Measurements from ENCODE around the gene MEIS1. TPM values are rescaled to one million over a fixed set of nuclear protein-coding genes. Genes with fewer than 3 reads are reported as not detected.
A peak's percentile ranks its signal among the peaks of the same experiment; 100 is the strongest.

The MEIS1 gene
- total and polyA plus RNA-seq, 2 experiments from 2014 or later: 0.16 to 0.28 TPM

DNA sequence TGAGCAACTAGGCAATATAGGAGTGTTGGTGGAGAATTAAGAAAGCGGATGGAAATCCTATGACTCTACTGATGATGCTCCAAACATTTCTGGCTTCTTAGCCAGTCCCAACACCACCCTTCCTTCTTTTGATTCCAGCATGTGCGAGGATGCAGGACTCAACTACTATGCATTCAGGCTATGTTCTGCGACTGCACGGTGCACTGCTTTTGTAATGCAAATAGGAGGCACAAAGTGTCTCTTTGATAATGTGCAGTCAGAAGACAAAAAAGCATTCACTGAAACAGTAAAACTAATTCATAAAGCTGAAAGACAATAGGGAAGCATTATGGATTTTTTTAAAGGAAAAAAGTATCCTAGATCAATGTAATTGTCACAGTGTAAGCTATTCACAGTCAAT is 106.7 kb downstream of the MEIS1 start:
- TF ChIP-seq, protein P1, sequence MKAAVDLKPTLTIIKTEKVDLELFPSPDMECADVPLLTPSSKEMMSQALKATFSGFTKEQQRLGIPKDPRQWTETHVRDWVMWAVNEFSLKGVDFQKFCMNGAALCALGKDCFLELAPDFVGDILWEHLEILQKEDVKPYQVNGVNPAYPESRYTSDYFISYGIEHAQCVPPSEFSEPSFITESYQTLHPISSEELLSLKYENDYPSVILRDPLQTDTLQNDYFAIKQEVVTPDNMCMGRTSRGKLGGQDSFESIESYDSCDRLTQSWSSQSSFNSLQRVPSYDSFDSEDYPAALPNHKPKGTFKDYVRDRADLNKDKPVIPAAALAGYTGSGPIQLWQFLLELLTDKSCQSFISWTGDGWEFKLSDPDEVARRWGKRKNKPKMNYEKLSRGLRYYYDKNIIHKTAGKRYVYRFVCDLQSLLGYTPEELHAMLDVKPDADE (IDR thresholded peaks at IDR 0.05): no peak
- TF ChIP-seq, protein P2, sequence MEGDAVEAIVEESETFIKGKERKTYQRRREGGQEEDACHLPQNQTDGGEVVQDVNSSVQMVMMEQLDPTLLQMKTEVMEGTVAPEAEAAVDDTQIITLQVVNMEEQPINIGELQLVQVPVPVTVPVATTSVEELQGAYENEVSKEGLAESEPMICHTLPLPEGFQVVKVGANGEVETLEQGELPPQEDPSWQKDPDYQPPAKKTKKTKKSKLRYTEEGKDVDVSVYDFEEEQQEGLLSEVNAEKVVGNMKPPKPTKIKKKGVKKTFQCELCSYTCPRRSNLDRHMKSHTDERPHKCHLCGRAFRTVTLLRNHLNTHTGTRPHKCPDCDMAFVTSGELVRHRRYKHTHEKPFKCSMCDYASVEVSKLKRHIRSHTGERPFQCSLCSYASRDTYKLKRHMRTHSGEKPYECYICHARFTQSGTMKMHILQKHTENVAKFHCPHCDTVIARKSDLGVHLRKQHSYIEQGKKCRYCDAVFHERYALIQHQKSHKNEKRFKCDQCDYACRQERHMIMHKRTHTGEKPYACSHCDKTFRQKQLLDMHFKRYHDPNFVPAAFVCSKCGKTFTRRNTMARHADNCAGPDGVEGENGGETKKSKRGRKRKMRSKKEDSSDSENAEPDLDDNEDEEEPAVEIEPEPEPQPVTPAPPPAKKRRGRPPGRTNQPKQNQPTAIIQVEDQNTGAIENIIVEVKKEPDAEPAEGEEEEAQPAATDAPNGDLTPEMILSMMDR (conservative IDR thresholded peaks at IDR 0.05; ENCODE audit: low read depth in 2 of 2): no peak
- TF ChIP-seq, protein P3, sequence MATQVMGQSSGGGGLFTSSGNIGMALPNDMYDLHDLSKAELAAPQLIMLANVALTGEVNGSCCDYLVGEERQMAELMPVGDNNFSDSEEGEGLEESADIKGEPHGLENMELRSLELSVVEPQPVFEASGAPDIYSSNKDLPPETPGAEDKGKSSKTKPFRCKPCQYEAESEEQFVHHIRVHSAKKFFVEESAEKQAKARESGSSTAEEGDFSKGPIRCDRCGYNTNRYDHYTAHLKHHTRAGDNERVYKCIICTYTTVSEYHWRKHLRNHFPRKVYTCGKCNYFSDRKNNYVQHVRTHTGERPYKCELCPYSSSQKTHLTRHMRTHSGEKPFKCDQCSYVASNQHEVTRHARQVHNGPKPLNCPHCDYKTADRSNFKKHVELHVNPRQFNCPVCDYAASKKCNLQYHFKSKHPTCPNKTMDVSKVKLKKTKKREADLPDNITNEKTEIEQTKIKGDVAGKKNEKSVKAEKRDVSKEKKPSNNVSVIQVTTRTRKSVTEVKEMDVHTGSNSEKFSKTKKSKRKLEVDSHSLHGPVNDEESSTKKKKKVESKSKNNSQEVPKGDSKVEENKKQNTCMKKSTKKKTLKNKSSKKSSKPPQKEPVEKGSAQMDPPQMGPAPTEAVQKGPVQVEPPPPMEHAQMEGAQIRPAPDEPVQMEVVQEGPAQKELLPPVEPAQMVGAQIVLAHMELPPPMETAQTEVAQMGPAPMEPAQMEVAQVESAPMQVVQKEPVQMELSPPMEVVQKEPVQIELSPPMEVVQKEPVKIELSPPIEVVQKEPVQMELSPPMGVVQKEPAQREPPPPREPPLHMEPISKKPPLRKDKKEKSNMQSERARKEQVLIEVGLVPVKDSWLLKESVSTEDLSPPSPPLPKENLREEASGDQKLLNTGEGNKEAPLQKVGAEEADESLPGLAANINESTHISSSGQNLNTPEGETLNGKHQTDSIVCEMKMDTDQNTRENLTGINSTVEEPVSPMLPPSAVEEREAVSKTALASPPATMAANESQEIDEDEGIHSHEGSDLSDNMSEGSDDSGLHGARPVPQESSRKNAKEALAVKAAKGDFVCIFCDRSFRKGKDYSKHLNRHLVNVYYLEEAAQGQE (IDR thresholded peaks at IDR 0.05; ENCODE audit: unreplicated experiment): no peak
- no peak for TF ChIP-seq POLR2AphosphoS5 (IDR thresholded peaks at IDR 0.05; ENCODE audit: low read depth)
- no peak for TF ChIP-seq EZH2 (IDR thresholded peaks at IDR 0.05; ENCODE audit: low read depth, unreplicated experiment)
- no peak for TF ChIP-seq NANOG (IDR thresholded peaks at IDR 0.05; ENCODE audit: borderline replicate concordance)
- no peak for TF ChIP-seq ZNF331 (CRISPR knock-in tag; IDR thresholded peaks at IDR 0.05; ENCODE audit: low read depth)
- H3K36me3 Mint-ChIP-seq (ENCODE audit: low read depth): no peaks in the 10 kb centered on the region
- no peak overlapping the region for H3K27ac ChIP-seq (ENCODE audit: low read depth)
- no peaks in the 10 kb centered on the region for H3K9me2 ChIP-seq (ENCODE audit: insufficient read depth)
- no peaks in the 10 kb centered on the region for H3K9me3 Mint-ChIP-seq
- no peaks in the 10 kb centered on the region for H3K36me3 ChIP-seq (ENCODE audit: insufficient read depth)
- H3K27me3 Mint-ChIP-seq (ENCODE audit: insufficient read depth, low read depth, poor library complexity): no peaks in the 10 kb centered on the region
- DNase-seq (ENCODE audit: low spot score) (no peak), ATAC-seq (no peak)
- no peaks in the 10 kb centered on the region for H4K20me1 ChIP-seq (replicated peaks; ENCODE audit: insufficient read depth)
- H3K4me2 ChIP-seq: no peak overlapping the region
- H3K27me3 ChIP-seq (ENCODE audit: insufficient read depth): no peaks in the 10 kb centered on the region
- no peaks in the 10 kb centered on the region for H3F3A ChIP-seq (replicated peaks; ENCODE audit: low read depth)
- no peaks in the 10 kb centered on the region for H3K79me2 ChIP-seq (replicated peaks; ENCODE audit: insufficient read depth)
- H3K4me1 ChIP-seq (ENCODE audit: insufficient read depth): peaks cover 24% of the 10 kb centered on the region
- no peak overlapping the region for H3K27ac Mint-ChIP-seq
- no peak overlapping the region for H3K4me3 ChIP-seq
- H2AFZ ChIP-seq: no peak overlapping the region
- peaks cover 26% of the 10 kb centered on the region for H3K4me1 Mint-ChIP-seq
- no peak overlapping the region for H3K4me3 Mint-ChIP-seq

DNA sequence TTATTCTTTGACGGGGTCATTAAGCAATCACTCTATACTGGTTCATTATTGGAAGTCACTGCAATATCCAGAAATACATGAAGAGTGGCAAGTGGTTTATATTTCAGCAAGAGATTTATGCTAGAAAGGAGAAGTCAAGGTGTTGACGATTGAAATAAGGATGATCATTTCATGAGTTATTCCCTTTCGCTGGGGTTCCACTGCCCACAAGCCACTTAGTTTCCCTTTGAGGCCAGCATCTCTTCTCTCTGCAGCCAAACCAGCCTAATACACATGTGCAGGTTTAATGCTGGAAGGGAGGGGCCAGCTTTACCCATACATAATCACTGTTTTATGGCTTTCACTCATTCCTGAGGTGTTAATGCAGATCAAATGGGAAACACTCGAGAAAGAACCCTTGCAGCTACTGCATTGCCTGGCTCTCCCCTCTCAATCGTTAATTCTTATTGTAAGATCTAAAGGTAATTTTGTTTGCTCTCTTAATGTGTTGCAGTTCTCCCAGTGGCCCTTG is 108.4 kb downstream of the MEIS1 start:
- Mint-ChIP-seq H3K4me3 (no peak overlapping the region), H3K4me1 (peaks cover 14% of the 10 kb centered on the region), H3K36me3 (ENCODE audit: low read depth) (no peaks in the 10 kb centered on the region), H3K27ac (no peak overlapping the region), H3K27me3 (ENCODE audit: insufficient read depth, low read depth, poor library complexity) (no peaks in the 10 kb centered on the region), H3K9me3 (no peaks in the 10 kb centered on the region)
- no peak for ATAC-seq
- Histone ChIP-seq H3K4me3 (no peak overlapping the region), H2AFZ (no peak overlapping the region), H3K4me1 (ENCODE audit: insufficient read depth) (peaks cover 23% of the 10 kb centered on the region), H3K27me3 (ENCODE audit: insufficient read depth) (no peaks in the 10 kb centered on the region), H3K27ac (ENCODE audit: low read depth) (no peak overlapping the region), H3K79me2 (replicated peaks; ENCODE audit: insufficient read depth) (no peaks in the 10 kb centered on the region), H3K36me3 (ENCODE audit: insufficient read depth) (no peaks in the 10 kb centered on the region), H3K4me2 (peak overlapping the region; percentile 49), H3K9me2 (ENCODE audit: insufficient read depth) (no peaks in the 10 kb centered on the region), H3F3A (replicated peaks; ENCODE audit: low read depth) (no peaks in the 10 kb centered on the region), H4K20me1 (replicated peaks; ENCODE audit: insufficient read depth) (no peaks in the 10 kb centered on the region)
- DNase-seq (ENCODE audit: low spot score): no peak
- TF ChIP-seq, protein P4, sequence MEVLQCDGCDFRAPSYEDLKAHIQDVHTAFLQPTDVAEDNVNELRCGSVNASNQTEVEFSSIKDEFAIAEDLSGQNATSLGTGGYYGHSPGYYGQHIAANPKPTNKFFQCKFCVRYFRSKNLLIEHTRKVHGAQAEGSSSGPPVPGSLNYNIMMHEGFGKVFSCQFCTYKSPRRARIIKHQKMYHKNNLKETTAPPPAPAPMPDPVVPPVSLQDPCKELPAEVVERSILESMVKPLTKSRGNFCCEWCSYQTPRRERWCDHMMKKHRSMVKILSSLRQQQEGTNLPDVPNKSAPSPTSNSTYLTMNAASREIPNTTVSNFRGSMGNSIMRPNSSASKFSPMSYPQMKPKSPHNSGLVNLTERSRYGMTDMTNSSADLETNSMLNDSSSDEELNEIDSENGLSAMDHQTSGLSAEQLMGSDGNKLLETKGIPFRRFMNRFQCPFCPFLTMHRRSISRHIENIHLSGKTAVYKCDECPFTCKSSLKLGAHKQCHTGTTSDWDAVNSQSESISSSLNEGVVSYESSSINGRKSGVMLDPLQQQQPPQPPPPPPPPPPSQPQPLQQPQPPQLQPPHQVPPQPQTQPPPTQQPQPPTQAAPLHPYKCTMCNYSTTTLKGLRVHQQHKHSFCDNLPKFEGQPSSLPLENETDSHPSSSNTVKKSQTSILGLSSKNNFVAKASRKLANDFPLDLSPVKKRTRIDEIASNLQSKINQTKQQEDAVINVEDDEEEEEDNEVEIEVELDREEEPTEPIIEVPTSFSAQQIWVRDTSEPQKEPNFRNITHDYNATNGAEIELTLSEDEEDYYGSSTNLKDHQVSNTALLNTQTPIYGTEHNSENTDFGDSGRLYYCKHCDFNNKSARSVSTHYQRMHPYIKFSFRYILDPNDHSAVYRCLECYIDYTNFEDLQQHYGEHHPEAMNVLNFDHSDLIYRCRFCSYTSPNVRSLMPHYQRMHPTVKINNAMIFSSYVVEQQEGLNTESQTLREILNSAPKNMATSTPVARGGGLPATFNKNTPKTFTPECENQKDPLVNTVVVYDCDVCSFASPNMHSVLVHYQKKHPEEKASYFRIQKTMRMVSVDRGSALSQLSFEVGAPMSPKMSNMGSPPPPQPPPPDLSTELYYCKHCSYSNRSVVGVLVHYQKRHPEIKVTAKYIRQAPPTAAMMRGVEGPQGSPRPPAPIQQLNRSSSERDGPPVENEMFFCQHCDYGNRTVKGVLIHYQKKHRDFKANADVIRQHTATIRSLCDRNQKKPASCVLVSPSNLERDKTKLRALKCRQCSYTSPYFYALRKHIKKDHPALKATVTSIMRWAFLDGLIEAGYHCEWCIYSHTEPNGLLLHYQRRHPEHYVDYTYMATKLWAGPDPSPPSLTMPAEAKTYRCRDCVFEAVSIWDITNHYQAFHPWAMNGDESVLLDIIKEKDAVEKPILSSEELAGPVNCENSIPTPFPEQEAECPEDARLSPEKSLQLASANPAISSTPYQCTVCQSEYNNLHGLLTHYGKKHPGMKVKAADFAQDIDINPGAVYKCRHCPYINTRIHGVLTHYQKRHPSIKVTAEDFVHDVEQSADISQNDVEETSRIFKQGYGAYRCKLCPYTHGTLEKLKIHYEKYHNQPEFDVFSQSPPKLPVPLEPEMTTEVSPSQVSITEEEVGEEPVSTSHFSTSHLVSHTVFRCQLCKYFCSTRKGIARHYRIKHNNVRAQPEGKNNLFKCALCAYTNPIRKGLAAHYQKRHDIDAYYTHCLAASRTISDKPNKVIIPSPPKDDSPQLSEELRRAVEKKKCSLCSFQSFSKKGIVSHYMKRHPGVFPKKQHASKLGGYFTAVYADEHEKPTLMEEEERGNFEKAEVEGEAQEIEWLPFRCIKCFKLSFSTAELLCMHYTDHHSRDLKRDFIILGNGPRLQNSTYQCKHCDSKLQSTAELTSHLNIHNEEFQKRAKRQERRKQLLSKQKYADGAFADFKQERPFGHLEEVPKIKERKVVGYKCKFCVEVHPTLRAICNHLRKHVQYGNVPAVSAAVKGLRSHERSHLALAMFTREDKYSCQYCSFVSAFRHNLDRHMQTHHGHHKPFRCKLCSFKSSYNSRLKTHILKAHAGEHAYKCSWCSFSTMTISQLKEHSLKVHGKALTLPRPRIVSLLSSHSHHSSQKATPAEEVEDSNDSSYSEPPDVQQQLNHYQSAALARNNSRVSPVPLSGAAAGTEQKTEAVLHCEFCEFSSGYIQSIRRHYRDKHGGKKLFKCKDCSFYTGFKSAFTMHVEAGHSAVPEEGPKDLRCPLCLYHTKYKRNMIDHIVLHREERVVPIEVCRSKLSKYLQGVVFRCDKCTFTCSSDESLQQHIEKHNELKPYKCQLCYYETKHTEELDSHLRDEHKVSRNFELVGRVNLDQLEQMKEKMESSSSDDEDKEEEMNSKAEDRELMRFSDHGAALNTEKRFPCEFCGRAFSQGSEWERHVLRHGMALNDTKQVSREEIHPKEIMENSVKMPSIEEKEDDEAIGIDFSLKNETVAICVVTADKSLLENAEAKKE (CRISPR knock-in tag; IDR thresholded peaks at IDR 0.05): no peak
